Choroid plexus epithelial cell (primary cell): ENCODE results near the gene NFS1.
"Not testable (repeated sequence)": the region's sequence is repeated elsewhere in the genome, so short reads cannot be mapped to it uniquely, and the experiment has no call there.

Experiments used
- DNase-seq: peaks from one replicate; pipeline ENCODE4 v3.0.0-alpha.2; 2010; ENCODE audit warnings: low read depth
- H3K4me3 ChIP-seq: 2 replicates; pipeline ENCODE4 v1.5.1; 2011; ENCODE audit warnings: low read depth, mild to moderate bottlenecking, control low read depth, low read length, moderate library complexity
- TF ChIP-seq, protein P1 (sequence below): conservative IDR thresholded peaks from 2 replicates; pipeline ENCODE4 v1.5.1; 2011; ENCODE audit warnings: low read depth, mild to moderate bottlenecking, control low read depth, inconsistent platforms, low read length, moderate library complexity

NFS1 gene

DNA sequence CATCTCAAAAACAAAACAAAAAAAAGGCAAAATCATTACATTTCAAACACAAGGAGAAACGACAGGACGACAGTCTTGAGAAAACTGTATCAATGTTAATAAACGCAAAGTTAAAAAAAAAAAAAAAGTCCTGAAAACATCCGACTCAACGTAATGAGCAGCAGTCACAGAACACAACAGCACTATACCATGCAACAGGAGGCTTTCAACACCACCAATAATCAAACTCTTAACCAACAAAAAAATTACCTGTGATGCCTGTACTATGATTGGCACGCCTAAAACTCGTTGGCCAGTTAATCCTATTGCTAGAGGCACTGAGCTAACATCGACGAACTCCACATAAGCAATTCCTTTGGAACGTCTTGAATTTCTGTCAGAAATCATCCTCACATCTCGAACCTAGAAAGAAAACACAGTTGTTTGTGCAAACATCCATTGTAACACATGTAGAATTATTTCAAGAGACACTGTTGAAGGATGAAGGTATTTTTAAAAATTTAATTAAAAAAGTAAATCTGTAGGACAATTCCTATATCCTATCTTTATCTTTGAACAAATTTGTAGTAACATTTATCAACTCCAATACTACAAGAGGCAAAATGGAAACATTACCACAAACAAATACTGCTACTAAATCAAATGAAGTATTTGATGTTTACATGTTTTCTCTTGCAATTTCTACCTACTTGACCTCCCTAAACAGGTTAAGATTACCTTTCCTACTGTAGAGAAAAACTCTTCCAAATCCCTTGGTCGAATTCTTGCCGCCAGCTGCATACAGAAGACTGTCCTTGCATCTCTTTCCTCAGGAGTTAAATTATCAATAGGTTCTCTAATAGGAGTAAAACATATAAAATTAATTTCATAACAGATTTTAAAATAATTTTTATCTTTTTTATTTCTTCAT lies 25.4 kb upstream of the NFS1 start:
- TF ChIP-seq, protein P1, sequence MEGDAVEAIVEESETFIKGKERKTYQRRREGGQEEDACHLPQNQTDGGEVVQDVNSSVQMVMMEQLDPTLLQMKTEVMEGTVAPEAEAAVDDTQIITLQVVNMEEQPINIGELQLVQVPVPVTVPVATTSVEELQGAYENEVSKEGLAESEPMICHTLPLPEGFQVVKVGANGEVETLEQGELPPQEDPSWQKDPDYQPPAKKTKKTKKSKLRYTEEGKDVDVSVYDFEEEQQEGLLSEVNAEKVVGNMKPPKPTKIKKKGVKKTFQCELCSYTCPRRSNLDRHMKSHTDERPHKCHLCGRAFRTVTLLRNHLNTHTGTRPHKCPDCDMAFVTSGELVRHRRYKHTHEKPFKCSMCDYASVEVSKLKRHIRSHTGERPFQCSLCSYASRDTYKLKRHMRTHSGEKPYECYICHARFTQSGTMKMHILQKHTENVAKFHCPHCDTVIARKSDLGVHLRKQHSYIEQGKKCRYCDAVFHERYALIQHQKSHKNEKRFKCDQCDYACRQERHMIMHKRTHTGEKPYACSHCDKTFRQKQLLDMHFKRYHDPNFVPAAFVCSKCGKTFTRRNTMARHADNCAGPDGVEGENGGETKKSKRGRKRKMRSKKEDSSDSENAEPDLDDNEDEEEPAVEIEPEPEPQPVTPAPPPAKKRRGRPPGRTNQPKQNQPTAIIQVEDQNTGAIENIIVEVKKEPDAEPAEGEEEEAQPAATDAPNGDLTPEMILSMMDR, result no peak
- DNase-seq, result no peak
- H3K4me3 ChIP-seq, result no peak overlapping the region

DNA sequence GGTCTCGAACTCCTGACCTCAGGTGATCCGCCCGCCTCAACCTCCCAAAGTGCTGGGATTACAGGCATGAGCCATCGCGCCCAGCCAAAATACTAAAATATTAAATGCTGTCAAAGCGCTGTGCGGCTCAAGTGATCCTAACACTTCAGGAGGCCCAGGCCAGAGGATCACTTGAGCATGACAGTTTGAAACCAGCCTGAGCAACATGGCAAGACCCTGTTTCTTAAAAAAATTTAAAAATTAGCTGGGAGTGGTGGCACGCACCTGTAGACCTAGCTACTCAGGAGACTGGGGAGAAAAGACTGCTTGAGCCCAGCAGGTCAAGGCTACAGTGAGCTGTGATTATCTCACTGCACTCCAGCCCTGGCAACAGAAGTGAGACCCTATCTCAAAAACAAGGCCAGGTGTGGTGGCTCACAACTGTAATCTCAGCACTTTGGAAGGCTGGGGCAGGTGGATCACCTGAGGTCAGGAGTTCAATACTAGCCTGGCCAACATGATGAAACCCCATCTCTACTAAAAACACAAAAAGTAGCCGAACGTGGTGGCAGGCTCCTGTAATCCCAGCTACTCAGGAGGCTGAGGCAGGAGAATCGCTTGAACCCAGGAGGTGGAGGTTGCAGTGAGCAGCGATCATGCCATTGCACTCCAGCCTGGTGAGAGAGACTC lies 24.6 kb upstream of the NFS1 start:
- H3K4me3 ChIP-seq, DNase-seq: not testable (repeated sequence)

DNA sequence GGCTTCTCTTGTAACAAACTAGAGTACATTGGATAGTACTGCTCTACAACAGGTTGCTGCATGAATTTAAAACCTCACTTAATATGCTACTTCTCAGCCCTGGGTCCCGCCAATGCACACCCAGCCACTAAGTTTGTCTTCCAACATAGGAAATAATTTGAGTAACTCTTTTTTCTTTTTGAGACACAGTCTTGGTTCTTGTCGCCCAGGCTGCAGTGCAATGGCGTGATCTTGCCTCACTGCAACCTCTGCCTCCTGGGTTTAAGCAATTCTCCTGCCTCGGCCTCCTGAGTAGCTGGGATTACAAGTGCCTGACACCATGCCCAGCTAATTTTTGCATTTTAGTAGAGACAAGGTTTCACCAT lies 24.1 kb upstream of the NFS1 start:
- not testable (repeated sequence) for H3K4me3 ChIP-seq, DNase-seq

DNA sequence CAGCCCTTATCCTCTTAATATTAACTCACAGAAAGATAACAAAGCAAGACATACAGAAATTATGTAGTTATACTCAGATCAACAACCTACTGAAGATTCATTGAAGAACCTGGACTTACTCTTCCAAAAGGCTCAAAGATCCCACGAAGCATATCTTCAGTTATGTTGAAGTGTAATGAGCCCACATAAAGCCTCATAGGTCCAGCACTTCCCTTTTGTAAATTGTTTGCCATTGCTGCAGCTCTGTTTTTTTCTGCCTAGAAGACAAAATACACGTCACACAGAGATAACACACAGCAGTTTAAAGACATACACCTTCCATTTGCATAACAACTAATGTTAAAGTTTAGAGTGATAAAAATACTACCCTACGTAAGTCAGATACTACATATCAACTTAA lies 22.5 kb upstream of the NFS1 start:
- no peak for DNase-seq
- H3K4me3 ChIP-seq, result no peak overlapping the region
- TF ChIP-seq, protein P1, result no peak

DNA sequence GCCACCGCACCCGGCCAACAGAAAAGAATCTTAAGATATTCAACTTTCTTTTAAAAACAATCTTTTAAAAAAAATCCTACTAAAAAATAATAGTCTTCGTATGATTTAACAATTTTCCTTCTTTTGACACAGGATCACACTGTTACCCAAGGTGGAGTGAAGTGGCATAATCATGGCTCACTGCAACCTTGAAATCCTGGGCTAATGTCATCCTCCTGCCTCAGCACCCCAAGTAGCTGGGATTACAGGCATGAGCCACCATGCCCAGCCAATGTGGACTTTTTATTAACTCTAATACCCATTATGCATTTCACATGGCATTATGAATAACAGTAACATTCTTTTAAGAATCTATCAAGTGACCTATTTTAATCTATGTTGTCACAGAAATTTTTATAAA lies 22.1 kb upstream of the NFS1 start:
- no peak overlapping the region for H3K4me3 ChIP-seq
- DNase-seq, result no peak
- TF ChIP-seq, protein P1, result no peak

DNA sequence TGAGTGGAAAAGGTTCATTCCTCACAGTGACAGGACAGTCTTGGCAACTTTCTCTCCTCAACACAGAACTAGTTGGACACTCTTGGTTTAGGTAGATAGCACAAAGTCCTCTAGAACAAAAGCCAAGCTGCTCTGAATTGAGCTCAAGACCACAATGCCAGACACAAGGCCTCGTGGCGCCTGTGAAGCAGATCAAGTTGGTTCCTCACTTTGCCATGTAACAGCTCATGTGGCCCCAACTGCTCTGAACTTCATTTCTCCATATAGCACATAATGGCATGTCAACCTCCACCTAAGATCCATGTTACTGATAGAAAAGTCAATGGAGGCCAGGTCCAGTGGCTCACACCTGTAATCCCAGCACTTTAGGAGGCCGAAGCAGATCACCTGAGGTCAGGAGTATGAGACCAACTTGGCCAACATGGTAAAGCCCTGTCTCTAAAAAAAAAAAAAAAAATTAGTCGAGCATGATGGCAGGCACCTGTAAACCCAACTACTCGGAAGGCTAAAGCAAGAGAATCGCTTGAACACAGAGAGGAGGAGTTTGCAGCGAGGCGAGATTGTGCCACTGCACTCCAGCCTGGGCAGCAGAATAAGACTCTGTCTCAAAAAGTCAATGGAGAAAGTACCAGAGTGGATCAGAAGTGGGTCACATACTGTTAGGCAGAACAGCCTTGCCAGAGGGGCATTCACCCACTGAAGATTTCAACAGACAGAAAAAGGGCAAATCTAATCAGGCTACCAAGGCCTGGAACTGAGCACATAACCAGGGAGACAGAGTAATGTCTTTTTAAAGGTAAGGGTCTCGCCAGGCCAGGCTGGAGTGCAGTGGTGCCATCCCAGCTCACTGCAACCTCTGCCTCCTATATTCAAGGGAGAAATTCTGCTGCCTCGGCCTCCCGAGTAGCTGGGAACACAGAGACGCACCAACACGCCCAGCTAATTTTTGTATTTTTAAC lies 21.3 kb upstream of the NFS1 start:
- no peak for DNase-seq
- TF ChIP-seq, protein P1, result no peak
- H3K4me3 ChIP-seq, result no peak overlapping the region

DNA sequence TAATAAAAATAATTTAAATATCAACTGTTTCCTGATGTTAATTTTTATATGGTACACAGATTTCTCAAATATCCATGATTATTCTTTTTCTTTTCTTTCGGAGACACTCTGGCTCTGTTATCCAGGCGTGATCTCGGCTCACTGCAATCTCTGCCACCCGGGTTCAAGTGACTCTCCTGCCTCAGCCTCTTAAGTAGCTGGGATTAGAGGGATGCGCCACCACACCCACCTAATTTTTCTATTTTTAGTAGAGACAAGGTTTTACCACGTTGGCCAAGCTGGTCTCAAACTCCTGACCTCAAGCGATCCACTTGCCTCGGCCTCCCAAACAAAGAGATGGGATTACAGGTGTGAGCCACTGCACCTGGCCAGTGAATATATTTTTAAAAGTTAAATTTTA lies 20.6 kb upstream of the NFS1 start:
- TF ChIP-seq, protein P1, result no peak
- H3K4me3 ChIP-seq, result no peak overlapping the region
- no peak for DNase-seq
